ENCODE results near the gene KRTAP5-9.
"Not testable (repeated sequence)": the region's sequence is repeated elsewhere in the genome, so short reads cannot be mapped to it uniquely, and the experiment has no call there.

KRTAP5-9 gene

DNA sequence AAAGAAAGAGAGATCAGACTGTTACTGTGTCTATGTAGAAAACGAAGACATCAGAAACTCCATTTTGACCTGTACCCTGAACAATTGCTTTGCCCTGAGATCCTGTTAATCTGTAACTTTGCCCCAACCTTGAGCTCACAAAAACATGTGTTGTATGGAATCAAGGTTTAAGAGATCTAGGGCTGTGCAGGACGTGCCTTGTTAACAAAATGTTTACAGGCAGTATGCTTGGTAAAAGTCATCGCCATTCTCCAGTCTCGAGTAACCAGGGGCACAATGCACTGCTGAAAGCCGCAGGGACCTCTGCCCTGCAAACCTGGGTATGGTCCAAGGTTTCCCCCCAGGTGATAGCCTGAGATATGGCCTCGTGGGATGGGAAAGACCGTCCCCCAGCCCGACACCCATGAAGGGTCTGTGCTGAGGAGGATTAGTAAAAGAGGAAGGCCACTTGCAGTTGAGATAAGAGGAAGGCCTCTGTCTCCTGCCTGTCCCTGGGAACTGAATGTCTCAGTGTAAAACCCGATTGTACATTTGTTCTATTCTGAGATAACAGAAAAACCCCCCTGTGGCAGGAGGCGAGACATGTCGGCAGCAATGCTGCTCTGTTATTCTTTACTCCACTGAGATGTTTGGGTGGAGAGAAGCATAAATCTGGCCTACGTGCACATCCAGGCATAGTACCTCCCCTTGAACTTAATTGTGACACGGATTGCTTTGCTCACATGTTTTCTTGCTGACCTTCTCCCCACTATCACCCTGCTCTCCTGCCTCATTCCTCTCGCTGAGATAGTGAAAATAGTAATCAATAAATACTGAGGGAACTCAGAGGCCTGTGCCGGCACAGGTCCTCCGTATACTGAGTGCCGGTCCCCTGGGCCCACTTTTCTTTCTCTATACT, 13.3 kb upstream of the KRTAP5-9 start:
- DNase-seq = not testable (repeated sequence)

DNA sequence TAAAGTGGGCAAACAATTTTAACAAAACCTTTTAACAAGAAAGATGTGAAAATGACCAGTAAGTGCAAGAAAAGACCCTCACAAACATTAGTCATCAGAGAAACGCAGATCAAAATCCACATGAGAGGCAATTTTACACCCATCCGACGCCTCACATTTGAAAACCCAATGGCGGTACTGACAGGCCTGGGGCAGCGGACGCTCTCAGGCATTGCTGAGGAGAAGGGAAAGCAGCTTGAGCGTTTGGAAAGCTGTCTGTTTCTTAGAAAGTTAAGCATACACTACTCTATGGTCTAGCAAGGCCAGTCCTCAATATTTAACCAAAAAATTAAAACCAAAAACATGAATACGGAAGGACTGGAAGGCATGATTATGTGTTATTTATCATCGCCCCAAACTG, 12.4 kb upstream of the KRTAP5-9 start:
- no peak for DNase-seq

DNA sequence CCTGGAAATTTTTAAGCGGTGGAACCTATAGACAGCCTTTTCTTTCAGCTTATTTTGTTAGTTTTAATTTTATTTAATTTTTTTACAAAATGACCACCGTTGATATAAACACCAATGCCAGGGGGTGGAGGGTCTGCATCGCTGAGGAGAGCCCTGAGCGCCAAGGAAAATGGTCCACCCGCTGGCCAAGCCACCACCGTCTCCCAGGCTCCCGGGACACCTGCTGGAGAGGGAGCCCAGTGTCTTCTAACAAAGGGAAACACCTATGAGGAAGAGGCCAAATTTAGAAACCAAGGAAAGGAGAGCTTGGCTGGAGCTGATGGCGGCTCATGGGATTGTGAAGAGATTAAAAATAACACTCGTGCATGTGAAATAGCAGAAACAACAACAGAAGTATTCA, 10.7 kb upstream of the KRTAP5-9 start:
- no peak for DNase-seq

DNA sequence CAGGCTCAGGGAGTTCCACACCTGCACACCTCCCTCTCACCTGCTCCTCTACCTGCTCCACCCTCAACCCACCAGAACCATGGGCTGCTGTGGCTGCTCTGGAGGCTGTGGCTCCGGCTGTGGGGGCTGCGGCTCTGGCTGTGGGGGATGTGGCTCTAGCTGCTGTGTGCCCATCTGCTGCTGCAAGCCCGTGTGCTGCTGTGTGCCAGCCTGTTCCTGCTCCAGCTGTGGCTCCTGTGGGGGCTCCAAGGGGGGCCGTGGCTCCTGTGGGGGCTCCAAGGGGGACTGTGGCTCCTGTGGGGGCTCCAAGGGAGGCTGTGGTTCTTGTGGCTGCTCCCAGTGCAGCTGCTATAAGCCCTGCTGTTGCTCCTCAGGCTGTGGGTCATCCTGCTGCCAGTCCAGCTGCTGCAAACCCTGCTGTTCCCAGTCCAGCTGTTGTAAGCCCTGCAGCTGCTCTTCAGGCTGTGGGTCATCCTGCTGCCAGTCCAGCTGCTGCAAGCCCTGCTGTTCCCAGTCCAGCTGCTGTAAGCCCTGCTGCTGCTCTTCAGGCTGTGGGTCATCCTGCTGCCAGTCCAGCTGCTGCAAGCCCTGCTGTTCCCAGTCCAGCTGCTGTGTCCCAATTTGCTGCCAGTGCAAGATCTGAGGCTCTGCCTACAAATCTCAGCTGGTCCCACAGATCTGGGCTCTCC, 10.1 kb upstream of the KRTAP5-9 start, which contains the start of gene KRTAP5-8:
KRTAP5-8 (plus strand) TSS at position 49 of the 689 bp plus-strand sequence; CDS start at position 80, 31 bp downstream.
- DNase-seq = not testable (repeated sequence)

DNA sequence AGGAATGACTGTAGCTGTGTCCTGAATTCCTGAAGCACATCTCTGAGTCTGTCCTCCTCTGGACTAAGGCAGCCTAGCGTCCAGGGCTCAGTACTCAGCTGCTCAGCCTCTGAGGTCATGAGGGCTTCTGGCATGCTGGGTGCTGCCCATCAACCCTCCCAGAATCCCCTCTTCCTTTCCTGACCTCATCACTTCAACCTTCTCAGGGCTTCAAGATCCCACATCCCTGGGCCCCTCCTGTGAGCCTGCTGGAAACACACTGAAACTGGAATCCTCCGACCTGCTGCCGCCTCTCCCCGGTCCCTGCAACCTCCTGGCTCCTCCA, 9.6 kb upstream of the KRTAP5-9 start:
- no peak for DNase-seq

DNA sequence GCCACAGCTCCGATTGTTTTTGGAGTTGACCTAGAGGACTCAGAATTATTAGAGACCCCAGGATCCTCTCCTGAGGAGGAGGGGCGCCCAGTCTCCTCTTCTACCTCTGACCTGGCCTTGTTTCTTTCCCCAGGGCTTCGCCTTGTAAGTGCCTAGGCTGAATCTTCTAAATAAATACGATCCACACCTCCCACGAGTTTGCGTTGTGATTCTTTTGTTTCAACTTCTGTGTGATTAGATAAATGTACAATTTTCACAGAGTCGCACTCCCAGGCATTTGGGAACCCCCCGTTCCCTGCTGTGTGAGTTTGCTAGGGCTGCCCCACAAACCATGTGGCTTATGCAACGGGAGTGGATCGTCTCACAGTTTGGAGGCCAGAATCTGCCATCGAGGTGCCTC, 9.2 kb upstream of the KRTAP5-9 start:
- no peak for DNase-seq

DNA sequence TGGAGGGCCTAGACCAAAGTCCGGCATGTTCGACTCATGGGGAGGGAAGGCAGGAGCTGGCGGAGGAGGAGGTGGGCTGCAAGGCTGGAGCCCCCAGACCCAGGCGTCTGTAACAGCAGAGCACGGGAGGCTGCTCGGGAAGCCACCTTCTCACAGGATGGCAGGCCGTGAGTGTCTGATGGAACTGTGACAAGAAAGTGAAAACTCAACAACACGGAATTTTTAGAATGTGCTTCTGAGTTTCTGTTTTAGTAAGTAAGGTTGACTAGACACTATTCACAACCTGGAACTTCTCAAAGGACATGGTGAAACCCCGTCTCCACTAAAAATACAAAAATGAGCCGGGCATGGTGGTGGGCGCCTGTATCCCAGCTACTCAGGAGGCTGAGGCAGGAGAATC, 8.2 kb upstream of the KRTAP5-9 start:
- not testable (repeated sequence) for DNase-seq

DNA sequence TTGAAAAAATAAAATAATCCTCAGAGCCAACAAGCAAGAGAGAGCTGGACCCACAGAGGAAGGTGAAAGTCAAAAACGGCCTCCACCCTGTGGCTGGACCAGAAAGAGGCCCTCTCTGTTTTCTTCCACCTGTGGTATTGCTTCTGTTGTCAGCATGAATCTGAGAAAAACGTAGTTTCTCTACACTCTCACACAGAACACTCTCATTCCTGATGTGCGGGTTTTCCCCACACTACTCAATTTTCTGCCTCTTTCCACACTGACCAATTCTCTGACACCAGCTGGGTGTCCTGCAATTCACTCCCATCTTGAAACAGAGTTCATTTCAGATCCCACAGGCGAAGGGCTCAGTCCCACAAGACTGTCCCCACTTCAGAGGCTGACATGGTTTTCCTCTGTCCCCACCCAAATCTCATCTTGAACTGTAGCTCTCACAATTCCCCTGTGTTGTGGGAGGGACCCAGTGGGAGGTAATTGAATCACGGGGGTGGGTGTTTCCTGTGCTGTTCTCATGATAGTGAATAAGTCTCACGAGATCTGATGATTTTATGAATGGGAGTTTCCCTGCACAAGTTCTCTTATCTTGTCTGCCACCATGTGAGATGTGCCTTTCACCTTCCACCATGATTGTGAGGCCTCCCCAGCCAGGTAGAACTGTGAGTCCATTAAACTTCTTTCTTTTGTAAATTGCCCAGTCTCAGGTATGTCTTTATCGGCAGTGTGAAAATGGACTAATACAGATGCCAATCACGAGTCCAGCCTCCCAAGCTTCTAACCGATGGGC, 7.5 kb upstream of the KRTAP5-9 start:
- DNase-seq = not testable (repeated sequence)

DNA sequence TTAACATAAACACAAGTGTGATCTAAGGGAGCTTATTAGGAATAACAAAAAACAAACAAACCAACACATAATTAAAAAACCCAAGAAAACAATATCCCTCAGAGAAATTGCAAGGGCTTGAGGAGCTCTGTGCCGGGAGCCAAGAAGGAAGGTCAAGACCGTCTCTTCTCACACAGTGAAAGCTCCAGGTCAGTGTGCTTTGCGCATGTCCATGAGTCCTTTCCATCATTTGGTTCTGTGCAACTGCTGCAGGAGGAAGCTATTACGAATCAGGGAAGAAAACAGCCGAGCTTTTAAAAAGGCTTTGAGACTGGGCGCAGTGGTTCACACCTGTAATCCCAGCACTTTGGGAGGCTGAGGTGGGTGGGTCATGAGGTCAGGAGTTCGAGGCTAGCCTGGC, 5.8 kb upstream of the KRTAP5-9 start:
- no peak for DNase-seq

DNA sequence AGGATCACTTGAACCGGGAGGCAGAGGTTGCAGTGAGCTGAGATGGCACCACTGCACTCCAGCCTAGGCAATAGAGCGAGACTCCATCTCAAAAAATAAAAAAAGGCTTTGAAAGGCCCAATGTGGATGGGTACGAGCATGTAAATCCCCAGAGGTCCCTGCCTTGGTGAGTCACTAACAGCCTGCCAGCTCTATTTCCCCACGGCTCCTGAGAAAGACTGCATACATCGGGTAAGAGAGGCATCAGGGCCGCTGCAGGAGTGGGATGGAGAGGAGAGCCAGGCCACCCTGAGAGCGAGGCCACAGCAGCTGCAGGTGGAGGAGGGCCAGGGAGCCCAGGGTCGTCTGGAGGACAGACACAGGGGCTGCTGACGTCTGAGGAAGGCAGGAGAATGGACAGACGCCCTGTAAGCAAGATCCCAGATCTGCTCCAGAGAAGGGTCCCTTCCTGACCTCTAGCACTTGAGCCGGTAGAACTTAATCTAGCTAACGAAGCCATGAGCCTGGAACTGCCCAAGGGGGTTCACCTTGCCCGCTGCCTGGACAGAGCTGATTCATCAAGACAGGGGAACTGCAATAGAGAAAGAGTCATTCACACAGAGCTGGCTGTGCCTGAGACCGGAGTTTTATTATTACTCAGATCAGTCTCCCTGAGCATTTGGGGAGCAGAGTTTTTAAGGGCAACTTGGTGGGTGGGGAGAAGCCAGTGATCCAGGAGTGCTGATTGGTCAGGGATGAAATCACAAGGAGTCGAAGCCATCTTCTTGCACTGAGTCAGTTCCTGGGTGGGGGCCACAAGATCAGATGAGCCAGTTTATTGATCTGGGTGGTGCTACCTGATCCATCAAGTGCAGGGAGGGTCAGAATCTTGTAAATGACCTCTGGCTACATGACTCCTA, 5.1 kb upstream of the KRTAP5-9 start:
- DNase-seq = no peak

DNA sequence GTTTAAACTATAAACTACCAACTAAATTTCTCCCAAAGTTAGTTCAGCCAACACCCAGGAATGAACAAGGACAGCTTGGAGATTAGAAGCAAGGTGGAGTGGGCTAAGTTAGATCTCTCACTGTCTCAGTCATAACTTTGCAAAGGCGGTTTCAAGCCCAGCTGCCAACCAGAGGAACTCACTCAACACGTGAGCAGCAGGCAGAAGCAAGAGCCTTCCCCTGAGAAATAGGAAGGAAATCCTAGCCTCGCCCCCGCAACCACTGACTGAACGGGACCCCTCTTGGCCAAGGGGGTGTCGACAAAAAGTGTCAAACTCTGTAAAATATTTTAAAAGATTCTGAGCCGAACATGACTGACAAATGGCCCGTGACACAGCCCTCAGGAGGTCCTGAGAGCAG, 4.4 kb upstream of the KRTAP5-9 start:
- no peak for DNase-seq

DNA sequence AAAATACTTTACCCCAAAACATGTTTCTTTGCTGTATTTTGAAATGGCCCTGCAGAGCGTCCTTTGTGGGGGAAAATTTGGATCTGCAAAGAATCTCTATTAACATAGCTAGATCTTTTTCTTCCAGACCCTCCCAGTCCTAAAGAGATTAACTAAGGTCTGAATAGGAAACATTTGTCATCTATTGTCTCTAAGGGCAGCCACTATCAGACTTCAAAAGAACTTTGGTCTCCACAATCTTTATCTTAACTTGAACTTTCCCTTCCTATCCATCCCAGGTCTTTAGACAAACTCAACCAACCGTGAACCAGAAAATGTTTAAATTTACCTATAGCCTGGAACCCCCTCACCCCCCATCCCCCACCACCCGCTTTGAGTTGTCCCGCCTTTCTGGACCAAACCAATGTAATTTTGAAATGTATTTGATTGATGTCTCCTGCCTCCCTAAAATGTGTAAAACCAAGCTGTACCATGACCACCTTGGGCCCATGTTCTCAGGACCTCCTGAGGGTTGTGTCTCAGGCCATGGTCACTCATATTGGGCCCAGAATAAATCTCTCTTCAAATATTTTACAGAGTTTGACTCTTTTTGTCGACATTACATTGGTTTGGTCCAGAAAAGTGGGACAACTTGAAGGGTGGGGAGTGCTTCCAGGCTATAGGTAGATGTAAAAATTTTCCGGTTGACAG, 3.5 kb upstream of the KRTAP5-9 start:
- no peak for DNase-seq

DNA sequence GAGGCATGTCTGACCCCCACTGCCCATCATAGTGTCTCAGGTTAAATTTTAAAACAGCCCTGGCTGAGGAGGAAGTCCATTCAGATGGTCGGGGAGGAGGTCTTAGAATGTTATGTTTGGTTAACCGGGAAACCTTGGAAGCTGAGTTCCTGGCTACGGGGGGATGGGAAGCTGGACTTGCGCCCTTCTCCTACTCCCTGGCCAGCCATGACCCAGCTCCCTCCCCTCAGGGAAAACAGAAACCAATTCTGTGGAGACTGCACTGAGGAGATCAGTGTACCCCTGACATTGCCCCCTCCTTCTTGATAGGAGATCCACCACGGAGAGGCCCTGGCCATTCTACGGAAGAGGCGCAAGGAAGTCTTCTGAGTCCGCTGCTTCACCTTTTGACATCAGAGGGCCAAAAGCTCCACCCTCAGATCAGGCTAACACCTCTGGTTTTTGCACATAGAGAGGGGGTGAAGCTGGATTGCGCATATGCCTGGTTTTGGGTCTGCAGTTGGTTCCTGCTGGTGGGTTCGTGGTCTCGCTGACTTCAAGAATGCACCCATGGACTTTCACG, 2.7 kb upstream of the KRTAP5-9 start:
- no peak for DNase-seq

DNA sequence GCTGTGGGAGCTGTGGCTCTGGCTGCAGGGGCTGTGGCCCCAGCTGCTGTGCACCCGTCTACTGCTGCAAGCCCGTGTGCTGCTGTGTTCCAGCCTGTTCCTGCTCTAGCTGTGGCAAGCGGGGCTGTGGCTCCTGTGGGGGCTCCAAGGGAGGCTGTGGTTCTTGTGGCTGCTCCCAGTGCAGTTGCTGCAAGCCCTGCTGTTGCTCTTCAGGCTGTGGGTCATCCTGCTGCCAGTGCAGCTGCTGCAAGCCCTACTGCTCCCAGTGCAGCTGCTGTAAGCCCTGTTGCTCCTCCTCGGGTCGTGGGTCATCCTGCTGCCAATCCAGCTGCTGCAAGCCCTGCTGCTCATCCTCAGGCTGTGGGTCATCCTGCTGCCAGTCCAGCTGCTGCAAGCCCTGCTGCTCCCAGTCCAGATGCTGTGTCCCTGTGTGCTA, 514 bp downstream of the KRTAP5-9 start:
- no peak for DNase-seq

DNA sequence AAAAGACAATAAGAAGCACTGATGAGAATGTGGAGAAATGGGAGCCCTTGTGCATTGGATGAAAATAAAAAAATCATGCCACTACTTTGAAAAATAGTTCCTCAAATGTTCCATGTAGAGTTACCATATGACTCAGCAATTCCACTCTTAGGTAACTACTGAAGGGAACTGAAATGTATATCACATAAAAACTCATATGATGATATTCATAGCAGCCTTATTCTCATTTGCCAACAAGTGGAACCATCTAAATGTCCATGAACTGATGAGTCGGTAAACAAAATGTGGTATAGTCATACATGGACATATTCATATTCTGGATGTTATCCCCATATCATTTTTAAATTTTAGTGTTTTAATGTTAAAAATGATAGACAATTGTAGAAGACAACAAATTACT, 3.5 kb downstream of the KRTAP5-9 start:
- DNase-seq = no peak

DNA sequence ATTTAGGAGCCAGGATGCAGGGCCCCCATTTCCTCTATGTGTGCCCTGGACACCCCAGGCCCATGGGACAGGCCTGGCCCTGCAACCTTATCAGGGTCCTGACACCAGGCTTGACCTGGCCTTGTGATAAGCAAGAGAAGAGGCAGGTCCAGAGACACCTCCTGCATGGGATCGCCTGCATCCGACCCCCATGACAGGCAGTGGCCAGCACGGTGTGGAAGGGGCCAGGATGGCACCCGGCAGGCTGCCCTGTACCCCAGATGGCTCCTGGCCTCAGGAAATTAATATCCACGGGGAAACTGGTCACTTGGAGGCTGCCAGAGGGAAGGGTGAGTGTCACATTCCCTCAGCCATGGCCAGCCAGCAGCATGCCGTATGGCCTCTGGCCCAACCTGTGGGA, 6.8 kb downstream of the KRTAP5-9 start:
- DNase-seq = no peak

DNA sequence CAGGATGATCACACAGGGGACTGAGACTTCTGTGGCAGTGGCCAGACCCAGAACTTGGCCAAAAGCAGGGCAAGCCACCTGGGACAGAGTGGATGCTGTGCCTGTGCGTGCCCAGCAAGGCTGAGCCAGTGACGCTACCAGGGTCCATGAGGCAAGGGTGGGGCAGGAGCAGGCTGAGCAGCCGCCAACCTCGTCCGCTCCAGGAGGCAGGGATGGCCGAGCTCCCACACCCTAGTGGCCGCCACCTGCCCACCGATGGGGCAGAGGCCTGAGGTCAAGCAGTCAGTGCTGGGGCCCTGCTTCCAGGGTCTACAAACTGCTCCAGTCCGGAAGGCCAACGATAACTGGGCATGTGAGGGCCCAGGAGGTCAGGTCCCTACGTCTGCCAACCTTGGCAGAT, 7.3 kb downstream of the KRTAP5-9 start:
- no peak for DNase-seq

DNA sequence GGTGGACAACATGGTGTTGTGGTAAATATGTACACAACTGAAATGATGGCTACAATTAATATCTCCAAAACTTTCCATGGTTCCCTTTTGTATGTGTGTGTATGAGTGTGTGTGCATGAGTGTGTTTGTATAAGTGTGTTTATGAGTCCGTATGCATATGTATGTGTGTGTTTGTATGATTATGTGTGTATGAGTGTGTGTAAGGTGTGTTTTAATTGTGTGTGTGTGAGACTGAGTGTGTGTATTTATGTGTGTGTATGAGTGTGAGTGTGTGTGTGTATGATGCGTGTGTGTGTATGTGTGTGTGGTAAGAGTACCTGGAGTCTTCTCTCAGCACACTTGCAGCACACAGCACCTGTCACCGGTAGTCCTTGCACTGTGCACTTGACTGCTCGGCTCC, 7.8 kb downstream of the KRTAP5-9 start:
- DNase-seq = no peak

DNA sequence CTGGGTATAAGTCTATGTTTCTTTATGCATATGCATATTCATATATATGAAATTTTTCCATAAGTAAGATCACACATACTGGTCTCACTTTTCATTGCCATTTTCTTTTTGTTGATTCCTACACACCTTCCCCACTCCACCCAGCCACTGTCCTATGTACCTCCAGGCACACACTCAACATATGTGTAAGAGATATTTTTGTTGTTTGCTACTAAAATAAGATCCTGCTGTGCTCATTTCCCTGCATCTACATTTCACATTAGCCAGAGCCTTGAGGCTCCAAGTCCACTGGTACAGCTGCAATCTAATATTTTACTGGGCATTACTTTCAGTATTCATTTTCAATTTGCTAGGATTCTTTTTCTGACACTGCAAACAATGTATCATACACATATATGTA, 9.0 kb downstream of the KRTAP5-9 start:
- no peak for DNase-seq

DNA sequence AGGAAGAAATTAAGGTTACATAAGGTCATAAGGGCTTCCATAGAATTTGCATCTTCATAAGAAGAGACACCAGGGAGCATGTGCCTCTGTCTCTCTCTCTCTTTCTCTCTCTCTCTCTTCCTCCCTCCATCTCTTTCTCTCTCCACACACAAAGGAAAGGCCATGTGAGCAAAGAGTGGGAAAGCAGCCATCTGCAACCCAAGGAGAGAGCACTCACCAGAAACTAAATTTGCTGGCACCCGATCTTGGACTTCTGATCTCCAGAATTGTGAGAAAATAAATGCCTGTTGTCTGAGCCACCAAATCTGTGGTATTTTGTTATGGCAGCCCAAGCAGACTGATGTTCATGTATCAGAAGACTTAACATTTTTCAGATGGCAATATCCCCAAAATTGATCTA, 10.8 kb downstream of the KRTAP5-9 start:
- DNase-seq = no peak

DNA sequence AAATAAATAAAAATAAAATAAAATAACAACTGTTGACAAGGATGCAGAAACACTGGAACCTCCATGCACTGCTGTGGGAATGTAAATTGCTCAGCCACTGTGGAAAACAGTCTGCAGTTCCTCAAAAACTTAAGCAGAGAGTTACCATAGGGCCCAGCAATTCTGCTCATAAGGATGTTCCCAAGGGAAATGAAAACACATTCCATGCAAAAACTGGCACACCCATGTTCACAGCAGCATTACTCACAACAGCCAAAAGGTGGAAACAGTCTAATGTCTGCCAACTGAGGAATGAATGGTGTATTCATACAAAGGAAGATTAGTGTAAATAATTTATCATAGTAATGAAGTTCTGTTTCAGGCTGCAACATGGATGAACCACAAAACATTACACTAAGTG, 13.9 kb downstream of the KRTAP5-9 start:
- no peak for DNase-seq

DNA sequence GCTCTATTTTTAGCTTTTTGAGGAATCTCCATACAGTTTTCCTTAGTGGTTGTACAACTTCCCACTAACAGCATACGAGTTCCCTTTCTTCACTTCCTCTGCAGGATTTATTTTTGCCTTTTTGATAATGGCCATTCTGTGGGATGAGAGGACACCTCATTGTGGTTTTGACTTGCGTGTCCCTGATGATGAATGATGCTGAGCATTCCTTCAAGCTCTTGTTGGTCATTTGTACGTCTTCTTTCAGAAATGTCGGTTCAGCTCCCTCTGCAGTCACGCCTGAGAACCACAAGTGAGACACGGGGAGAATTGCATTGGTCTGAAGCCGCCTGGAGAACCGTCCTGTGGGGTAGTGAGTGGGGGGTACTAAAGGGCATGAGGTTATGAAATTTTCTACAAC, 15.2 kb downstream of the KRTAP5-9 start:
- no peak for DNase-seq
